K562 (cell line): ENCODE data around the gene MVP. TPM values are rescaled to one million over a fixed set of nuclear protein-coding genes. Genes with fewer than 3 reads are reported as not detected.

Experiments
- ARID1B ChIP-seq: fragments of 450-650 bp; IDR thresholded peaks from 2 replicates; pipeline ENCODE4 v1.6.1; 2016; ENCODE audit warnings: antibody characterized with exemption, mild to moderate bottlenecking, inconsistent platforms
- BRD9 ChIP-seq: fragments of 450-650 bp; IDR thresholded peaks from 2 replicates; pipeline ENCODE4 v1.6.1; 2018; ENCODE audit warnings: low read depth; ENCODE audit not compliant: partially characterized antibody
- CBX2 ChIP-seq: fragments of 200-600 bp; sonication (generic); IDR thresholded peaks from one replicate; pipeline ENCODE4 v1.6.1; 2012; ENCODE audit warnings: mild to moderate bottlenecking, low read length, inconsistent platforms; ENCODE audit not compliant: insufficient read depth, poor library complexity, severe bottlenecking
- CTCF ChIP-seq, 3 experiments: IDR thresholded peaks in 2 of 3; conservative IDR thresholded peaks in 1 of 3; 2 replicates each; pipeline ENCODE4 v1.5.1; 2011 to 2012; ENCODE audit warnings: low read length in 3 of 3, mild to moderate bottlenecking in 3 of 3, control low read depth in 2 of 3, improper control_type of control experiment in 1 of 3, inconsistent platforms in 1 of 3, low read depth in 1 of 3, mixed read lengths in 1 of 3, moderate library complexity in 1 of 3; ENCODE audit not compliant: insufficient read depth in 2 of 3
- DMBX1 ChIP-seq: fragments of 250-450 bp; sonication (Bioruptor Pico); IDR thresholded peaks from 2 replicates; pipeline ENCODE4 v1.8.0; 2022; ENCODE audit warnings: inconsistent platforms, mild to moderate bottlenecking, moderate library complexity, borderline replicate concordance
- ETV6 ChIP-seq, 3 experiments: fragments of 150-350 bp in 1 of 3; sonication (generic) in 1 of 3; formaldehyde crosslinking in 1 of 3; IDR thresholded peaks; 2 replicates each; pipeline versions ENCODE4 v1.6.1 to v1.8.0; 2014 to 2022; ENCODE audit warnings: borderline replicate concordance in 2 of 3, low read depth in 2 of 3, antibody characterized with exemption in 1 of 3, low read length in 1 of 3, mild to moderate bottlenecking in 1 of 3, missing genetic modification reagents in 1 of 3
- FOS ChIP-seq: IDR thresholded peaks from 3 replicates; pipeline ENCODE4 v1.6.1; 2011; ENCODE audit not compliant: insufficient read length; ENCODE audit errors: extremely low read depth
- GATAD2A ChIP-seq: fragments of 450-650 bp; IDR thresholded peaks from 2 replicates; pipeline ENCODE4 v1.6.1; 2017
- HCFC1 ChIP-seq: IDR thresholded peaks from 2 replicates; pipeline ENCODE4 v1.6.1; 2012; ENCODE audit warnings: low read depth, low read length, improper control_type of control experiment
- HDAC8 ChIP-seq: fragments of 450-650 bp; IDR thresholded peaks from 2 replicates; pipeline ENCODE4 v1.6.1; 2016; ENCODE audit warnings: mild to moderate bottlenecking, missing genetic modification characterization, moderate library complexity, missing compliant biosample characterization
- ILK ChIP-seq: fragments of 450-650 bp; IDR thresholded peaks from 2 replicates; pipeline ENCODE4 v1.6.1; 2016; ENCODE audit warnings: missing genetic modification characterization, low read depth, mild to moderate bottlenecking, missing compliant biosample characterization, moderate library complexity, borderline replicate concordance
- NFATC3 ChIP-seq: fragments of 450-650 bp; IDR thresholded peaks from 2 replicates; pipeline ENCODE4 v1.6.1; 2017; ENCODE audit warnings: mild to moderate bottlenecking
- RFX7 ChIP-seq: fragments of 250-450 bp; sonication (Bioruptor Pico); IDR thresholded peaks from 2 replicates; pipeline ENCODE4 v1.5.1; 2021; ENCODE audit warnings: mild to moderate bottlenecking
- SIX5 ChIP-seq, 2 experiments: IDR thresholded peaks; 2 replicates each; pipeline ENCODE4 v1.6.1; 2011; ENCODE audit warnings: low read length in 2 of 2, borderline replicate concordance in 1 of 2, low read depth in 1 of 2, mild to moderate bottlenecking in 1 of 2, moderate library complexity in 1 of 2; ENCODE audit not compliant: insufficient read depth in 1 of 2
- SMARCA4 ChIP-seq: fragments of 450-650 bp; IDR thresholded peaks from 2 replicates; pipeline ENCODE4 v1.6.1; 2016
- SMARCE1 ChIP-seq: fragments of 450-650 bp; IDR thresholded peaks from 2 replicates; pipeline ENCODE4 v1.7.1; 2016; ENCODE audit warnings: mild to moderate bottlenecking
- SUPT5H ChIP-seq: fragments of 450-650 bp; IDR thresholded peaks from 2 replicates; pipeline ENCODE4 v1.6.1; 2016
- TAF9B ChIP-seq: fragments of 450-650 bp; IDR thresholded peaks from 2 replicates; pipeline ENCODE4 v1.6.1; 2018; ENCODE audit warnings: mild to moderate bottlenecking; ENCODE audit not compliant: partially characterized antibody
- ZNF232 ChIP-seq: sonication (generic); formaldehyde crosslinking; IDR thresholded peaks from 2 replicates; pipeline ENCODE4 v1.8.0; 2022; ENCODE audit warnings: mild to moderate bottlenecking, missing genetic modification reagents
- ZNF239 ChIP-seq: fragments of 250-450 bp; sonication (Bioruptor Pico); IDR thresholded peaks from 2 replicates; pipeline ENCODE4 v1.4.0; 2020; ENCODE audit warnings: mild to moderate bottlenecking
- ZNF3 ChIP-seq: fragments of 250-450 bp; sonication (Bioruptor Pico); IDR thresholded peaks from 2 replicates; pipeline ENCODE4 v1.5.0; 2021; ENCODE audit warnings: mild to moderate bottlenecking, moderate library complexity
- ZNF347 ChIP-seq: fragments of 450-650 bp; formaldehyde crosslinking; IDR thresholded peaks from 2 replicates; pipeline ENCODE4 v1.4.0; 2020; ENCODE audit warnings: low read depth, mild to moderate bottlenecking, moderate library complexity
- ZNF551 ChIP-seq: fragments of 250-450 bp; sonication (Bioruptor Pico); IDR thresholded peaks from 2 replicates; pipeline ENCODE4 v1.5.0; 2021; ENCODE audit warnings: mild to moderate bottlenecking, moderate library complexity
- polyA plus RNA-seq, 8 experiments: library from polyadenylated mRNA; depleted of rRNA in 4 of 8; stranded (reverse) in 5 of 8; unstranded in 3 of 8; fragments of >200 nt; fragmentation: Nextera tagmentation in 2 of 8; fragmentation: Illumina TruSeq in 1 of 8; extraction: Ambion mirVana in 2 of 8; extraction: Trizol in 1 of 8; gene quantifications; 2 replicates each; pipeline versions ENCODE4 v1.2.1 to v1.2.3, GENCODE V29; 2011 to 2014; ENCODE audit warnings: inconsistent platforms in 1 of 8, missing spikeins in 1 of 8
- total RNA-seq, 7 experiments: library from RNA; depleted of rRNA in 6 of 7; stranded (reverse); fragments of >200 nt in 6 of 7; fragmentation: Illumina TruSeq in 2 of 7; extraction: Trizol in 2 of 7; gene quantifications; 2 replicates each; pipeline versions ENCODE4 v1.2.1 to v1.2.3, GENCODE V29; 2011 to 2021; ENCODE audit warnings: low replicate concordance in 1 of 7

MVP gene
- total and polyA plus RNA-seq, 9 of the 15 experiments (the other 6 are each of a cell fraction or from before 2014, with no cell fraction given): 0.39 to 1.9 (median 0.76) TPM; not detected in 2

- TF ChIP-seq ETV6 (IDR thresholded peaks at IDR 0.05; ENCODE audit: borderline replicate concordance in 1 of 2, low read depth in 2 of 2, low read length in 1 of 2) (peak; percentile 47 to 79; a peak in 2 of 4 replicates), ETV6 (CRISPR knock-in tag; IDR thresholded peaks at IDR 0.05; ENCODE audit: borderline replicate concordance) (no peak), DMBX1 (no peak), CBX2 (no peak), FOS (no peak), RFX7 (CRISPR knock-in tag) (no peak), HDAC8 (tag) (no peak), ZNF239 (CRISPR knock-in tag) (no peak), ZNF347 (CRISPR knock-in tag) (no peak), SIX5 (IDR thresholded peaks at IDR 0.05; ENCODE audit: borderline replicate concordance in 1 of 2, insufficient read depth in 1 of 2, low read depth in 1 of 2, low read length in 2 of 2) (peak; percentile 36 to 50; a peak in 3 of 4 replicates), ZNF551 (CRISPR knock-in tag) (no peak), ILK (no peak), HCFC1 (peak; percentile 86), SMARCA4 (no peak; the same call in 1 of the 2 replicates), BRD9 (no peak), SUPT5H (no peak), NFATC3 (peak; percentile 81), SMARCE1 (0 out of 2 replicates have a peak, but pooled peaks have one; percentile 31), ZNF232 (no peak), ARID1B (peak; percentile 51; the same call in 1 of the 2 replicates), TAF9B (no peak), CTCF (IDR thresholded peaks at IDR 0.05 in 2 of 3, conservative IDR thresholded peaks at IDR 0.05 in 1 of 3; ENCODE audit: insufficient read depth in 2 of 3, low read depth in 1 of 3, low read length in 3 of 3) (peak; percentile 87 to 91 (median 90)), GATAD2A (0 out of 2 replicates have a peak, but pooled peaks have one; percentile 30), ZNF3 (CRISPR knock-in tag) (no peak)
Measured at GRCh38 chr16:29862884-29863668, 42.8 kb downstream of the MVP start, which contains the start of gene CDIPT (continued).
